SU-DHL-6 (cell line): ENCODE data around the gene FGF7.

Experiments
- H2AFZ ChIP-seq: fragments of 200-600 bp; sonication (generic); 2 replicates; pipeline ENCODE4 v1.6.1; 2014; ENCODE audit warnings: low read depth, mild to moderate bottlenecking, moderate library complexity, mixed read lengths, antibody characterized with exemption, low read length; ENCODE audit not compliant: severe bottlenecking
- H3F3A ChIP-seq: fragments of 200-600 bp; shearing (Covaris generic); 2 replicates; pipeline ENCODE4 v1.6.0; 2016; ENCODE audit warnings: antibody characterized with exemption, mild to moderate bottlenecking; ENCODE audit not compliant: insufficient read depth
- H3K27ac ChIP-seq: fragments of 200-600 bp; sonication (generic); 2 replicates; pipeline ENCODE4 v1.5.1; 2016; ENCODE audit warnings: low read depth, mild to moderate bottlenecking, low read length, moderate library complexity, mixed read lengths
- H3K27me3 ChIP-seq: fragments of 200-600 bp; sonication (generic), shearing (Covaris generic); 2 replicates; pipeline ENCODE4 v1.6.0; 2014; ENCODE audit warnings: mild to moderate bottlenecking, low read length
- H3K36me3 ChIP-seq: fragments of 200-600 bp; sonication (generic); 2 replicates; pipeline ENCODE4 v1.6.1; 2014; ENCODE audit warnings: mild to moderate bottlenecking, low read length, mixed read lengths
- H3K4me2 ChIP-seq: fragments of 300-600, 200-600 bp; shearing (Covaris generic), sonication (generic); 2 replicates; pipeline ENCODE4 v1.6.0; 2014; ENCODE audit warnings: low read length, low read depth, mild to moderate bottlenecking; ENCODE audit not compliant: poor library complexity, severe bottlenecking
- H3K4me3 ChIP-seq: fragments of 200-600 bp; sonication (generic); 2 replicates; pipeline ENCODE4 v1.5.1; 2014; ENCODE audit warnings: antibody characterized with exemption, low read length, mild to moderate bottlenecking, mixed read lengths; ENCODE audit not compliant: insufficient read depth, poor library complexity, severe bottlenecking
- H3K79me2 ChIP-seq: fragments of 200-600 bp; sonication (generic); 2 replicates; pipeline ENCODE4 v1.6.1; 2014; ENCODE audit warnings: mild to moderate bottlenecking, low read length, moderate library complexity; ENCODE audit not compliant: insufficient read depth
- H3K9ac ChIP-seq: fragments of 200-600 bp; sonication (generic); 2 replicates; pipeline ENCODE4 v1.7.0; 2014; ENCODE audit warnings: mild to moderate bottlenecking, low read length
- H3K9me2 ChIP-seq: fragments of 200-600 bp; sonication (generic); replicated peaks from 2 replicates; pipeline ENCODE4 v1.6.1; 2014; ENCODE audit warnings: low read length; ENCODE audit not compliant: insufficient read depth
- H3K9me3 ChIP-seq: fragments of 200-600 bp; sonication (generic); 2 replicates; pipeline ENCODE4 v1.6.1; 2014; ENCODE audit warnings: low read length, mixed read lengths; ENCODE audit not compliant: insufficient read depth
- H4K20me1 ChIP-seq: fragments of 200-600 bp; sonication (generic); 2 replicates; pipeline ENCODE4 v1.6.1; 2014; ENCODE audit warnings: low read depth, mild to moderate bottlenecking, antibody characterized with exemption, low read length, moderate library complexity, mixed read lengths
- EZH2phosphoT487 ChIP-seq: fragments of 200-600 bp; sonication (generic), shearing (Covaris generic); conservative IDR thresholded peaks from 2 replicates; pipeline ENCODE4 v1.6.1; 2018; ENCODE audit warnings: mild to moderate bottlenecking, antibody characterized with exemption, low read length, moderate library complexity, mixed read lengths
- TF ChIP-seq, protein P1 (sequence below): fragments of 200-600 bp; sonication (generic); IDR thresholded peaks from one replicate; pipeline ENCODE4 v1.5.1; 2017; ENCODE audit warnings: antibody characterized with exemption, mild to moderate bottlenecking, low read length, moderate library complexity; ENCODE audit not compliant: insufficient read depth, poor library complexity, severe bottlenecking

The FGF7 gene

DNA sequence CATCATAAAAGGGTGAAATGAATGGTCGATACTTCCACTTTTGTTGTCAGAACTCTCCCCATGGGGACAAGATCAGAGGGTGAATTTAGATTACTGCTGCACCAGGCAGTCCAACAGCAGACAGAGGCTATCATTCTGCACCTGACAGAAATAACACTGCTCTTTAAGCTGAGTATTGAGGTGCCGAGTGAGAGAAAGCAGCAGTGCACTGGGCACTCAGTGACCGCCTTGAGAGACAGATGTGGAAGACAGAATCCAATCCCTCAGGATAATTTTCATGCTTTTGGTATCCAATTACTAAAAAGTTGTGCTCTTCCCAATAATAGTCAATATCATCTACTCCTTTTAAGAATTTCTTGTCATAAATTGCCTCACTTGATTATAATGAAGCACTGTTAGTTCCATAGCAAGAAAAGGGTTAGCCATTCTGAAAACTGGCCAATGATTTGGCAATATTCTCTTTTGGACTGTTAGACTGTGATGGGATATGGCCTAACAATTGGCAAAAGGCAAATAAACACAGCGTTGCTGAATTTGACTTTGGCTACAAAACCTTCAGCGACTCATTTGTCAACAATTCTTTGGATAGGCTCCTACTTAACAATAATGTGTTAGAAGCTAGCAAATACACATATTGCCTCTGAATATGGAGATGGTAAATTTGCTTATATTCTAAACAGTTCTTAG is 5.5 kb downstream of the FGF7 start:
- Histone ChIP-seq H3K9me2 (no peaks in the 10 kb centered on the region), H3K79me2 (no peaks in the 10 kb centered on the region), H3K9me3 (no peaks in the 10 kb centered on the region), H4K20me1 (no peaks in the 10 kb centered on the region), H3K27me3 (no peaks in the 10 kb centered on the region), H3K4me3 (no peak overlapping the region), H3K36me3 (no peaks in the 10 kb centered on the region), H3K4me2 (no peak overlapping the region), H3K27ac (no peak overlapping the region), H2AFZ (no peak overlapping the region), H3K9ac (no peak overlapping the region), H3F3A (no peaks in the 10 kb centered on the region)
- no peak for TF ChIP-seq EZH2phosphoT487
- TF ChIP-seq, protein P1, sequence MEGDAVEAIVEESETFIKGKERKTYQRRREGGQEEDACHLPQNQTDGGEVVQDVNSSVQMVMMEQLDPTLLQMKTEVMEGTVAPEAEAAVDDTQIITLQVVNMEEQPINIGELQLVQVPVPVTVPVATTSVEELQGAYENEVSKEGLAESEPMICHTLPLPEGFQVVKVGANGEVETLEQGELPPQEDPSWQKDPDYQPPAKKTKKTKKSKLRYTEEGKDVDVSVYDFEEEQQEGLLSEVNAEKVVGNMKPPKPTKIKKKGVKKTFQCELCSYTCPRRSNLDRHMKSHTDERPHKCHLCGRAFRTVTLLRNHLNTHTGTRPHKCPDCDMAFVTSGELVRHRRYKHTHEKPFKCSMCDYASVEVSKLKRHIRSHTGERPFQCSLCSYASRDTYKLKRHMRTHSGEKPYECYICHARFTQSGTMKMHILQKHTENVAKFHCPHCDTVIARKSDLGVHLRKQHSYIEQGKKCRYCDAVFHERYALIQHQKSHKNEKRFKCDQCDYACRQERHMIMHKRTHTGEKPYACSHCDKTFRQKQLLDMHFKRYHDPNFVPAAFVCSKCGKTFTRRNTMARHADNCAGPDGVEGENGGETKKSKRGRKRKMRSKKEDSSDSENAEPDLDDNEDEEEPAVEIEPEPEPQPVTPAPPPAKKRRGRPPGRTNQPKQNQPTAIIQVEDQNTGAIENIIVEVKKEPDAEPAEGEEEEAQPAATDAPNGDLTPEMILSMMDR, result no peak

DNA sequence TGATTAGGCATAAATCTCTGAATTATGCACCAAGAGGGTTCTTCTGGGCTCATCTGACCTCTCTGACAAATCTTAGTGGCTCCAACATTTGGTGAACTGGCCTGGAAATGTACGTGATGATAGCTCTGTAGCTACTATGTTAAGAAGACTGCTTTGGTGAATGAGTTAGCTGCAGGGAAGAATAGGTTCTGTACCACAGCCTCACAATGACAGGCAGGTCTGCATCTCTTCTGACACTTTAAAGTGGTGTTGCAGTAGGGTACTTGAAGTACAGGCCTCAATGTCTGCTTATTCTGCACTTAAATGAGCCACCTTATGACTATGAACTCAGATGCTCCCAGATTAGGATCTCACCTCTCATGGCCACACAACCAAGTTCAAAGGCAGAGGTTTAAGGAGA is 7.0 kb downstream of the FGF7 start:
- Histone ChIP-seq H4K20me1 (no peaks in the 10 kb centered on the region), H3K9ac (no peak overlapping the region), H3K36me3 (no peaks in the 10 kb centered on the region), H2AFZ (no peak overlapping the region), H3K27me3 (no peaks in the 10 kb centered on the region), H3K4me3 (no peak overlapping the region), H3F3A (no peaks in the 10 kb centered on the region), H3K27ac (no peak overlapping the region), H3K9me3 (no peaks in the 10 kb centered on the region), H3K79me2 (no peaks in the 10 kb centered on the region), H3K4me2 (no peak overlapping the region), H3K9me2 (no peaks in the 10 kb centered on the region)
- TF ChIP-seq EZH2phosphoT487, result no peak
- TF ChIP-seq, protein P1, result no peak

DNA sequence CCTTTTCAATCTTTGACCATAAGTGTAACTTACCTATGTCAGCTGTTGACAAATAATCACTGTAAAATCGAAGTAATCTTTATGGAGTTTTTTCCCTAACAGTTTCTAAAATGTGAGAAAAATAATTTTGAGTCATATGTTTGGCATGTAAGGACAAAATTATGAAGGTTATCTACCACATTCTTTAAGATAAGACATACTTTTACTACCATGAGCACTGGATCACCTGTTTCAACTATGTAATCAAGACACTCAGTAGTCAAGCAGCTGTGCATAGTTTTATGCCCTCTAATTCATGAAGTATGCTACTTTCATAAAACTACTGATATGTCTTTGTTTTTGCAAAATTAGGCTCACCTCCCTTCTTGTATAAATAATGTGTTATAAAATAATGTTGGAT is 12.1 kb downstream of the FGF7 start:
- H4K20me1 ChIP-seq, result no peaks in the 10 kb centered on the region
- H3F3A ChIP-seq, result no peaks in the 10 kb centered on the region
- H3K9me2 ChIP-seq, result no peaks in the 10 kb centered on the region
- TF ChIP-seq, protein P1, result no peak
- TF ChIP-seq EZH2phosphoT487, result no peak
- no peak overlapping the region for H3K9ac ChIP-seq
- H2AFZ ChIP-seq, result no peak overlapping the region
- H3K4me3 ChIP-seq, result no peak overlapping the region
- no peaks in the 10 kb centered on the region for H3K27me3 ChIP-seq
- no peaks in the 10 kb centered on the region for H3K36me3 ChIP-seq
- no peak overlapping the region for H3K27ac ChIP-seq
- no peak overlapping the region for H3K4me2 ChIP-seq
- no peaks in the 10 kb centered on the region for H3K79me2 ChIP-seq
- no peaks in the 10 kb centered on the region for H3K9me3 ChIP-seq
